ENCODE measurements around the gene TTC21A.

TTC21A gene

GRCh38 chr3:39140341-39140971 lies 33.0 kb downstream of the TTC21A start:
- TF ChIP-seq ZFX (IDR thresholded peaks at IDR 0.05) (no peak), CTCF (conservative IDR thresholded peaks at IDR 0.05) (no peak)
- peak overlapping the region; percentile 81 for H3K27ac ChIP-seq

- TF ChIP-seq CTCF (conservative IDR thresholded peaks at IDR 0.05) (no peak), ZFX (IDR thresholded peaks at IDR 0.05) (no peak)
- H3K27ac ChIP-seq, result peak overlapping the region; percentile 81
Observed at GRCh38 chr3:39141171-39141995, 33.9 kb downstream of the TTC21A start.

- H3K27ac ChIP-seq, result peak overlapping the region; percentile 81
- TF ChIP-seq CTCF (conservative IDR thresholded peaks at IDR 0.05), result no peak
- TF ChIP-seq ZFX (IDR thresholded peaks at IDR 0.05), result peak; percentile 42; the same call in 1 of the 2 replicates
Observed at GRCh38 chr3:39142067-39142466, 34.6 kb downstream of the TTC21A start.

GRCh38 chr3:39143051-39143885 lies 35.8 kb downstream of the TTC21A start:
- peak overlapping the region; percentile 81 for H3K27ac ChIP-seq
- no peak for TF ChIP-seq ZFX (IDR thresholded peaks at IDR 0.05)
- TF ChIP-seq CTCF (conservative IDR thresholded peaks at IDR 0.05), result no peak

- peak overlapping the region; percentile 81; the same call in 1 of the 2 replicates for H3K27ac ChIP-seq
- TF ChIP-seq ZFX (IDR thresholded peaks at IDR 0.05) (no peak), CTCF (conservative IDR thresholded peaks at IDR 0.05) (no peak)
Observed at GRCh38 chr3:39144095-39144747, 36.7 kb downstream of the TTC21A start.

GRCh38 chr3:39144748-39145380 lies 37.4 kb downstream of the TTC21A start:
- H3K27ac ChIP-seq, result no peak overlapping the region; the same call in 1 of the 2 replicates
- TF ChIP-seq ZFX (IDR thresholded peaks at IDR 0.05), result no peak
- no peak for TF ChIP-seq CTCF (conservative IDR thresholded peaks at IDR 0.05)

Data from C4-2B (cell line).